ENCODE results near the gene TBC1D5.

The TBC1D5 gene

DNA sequence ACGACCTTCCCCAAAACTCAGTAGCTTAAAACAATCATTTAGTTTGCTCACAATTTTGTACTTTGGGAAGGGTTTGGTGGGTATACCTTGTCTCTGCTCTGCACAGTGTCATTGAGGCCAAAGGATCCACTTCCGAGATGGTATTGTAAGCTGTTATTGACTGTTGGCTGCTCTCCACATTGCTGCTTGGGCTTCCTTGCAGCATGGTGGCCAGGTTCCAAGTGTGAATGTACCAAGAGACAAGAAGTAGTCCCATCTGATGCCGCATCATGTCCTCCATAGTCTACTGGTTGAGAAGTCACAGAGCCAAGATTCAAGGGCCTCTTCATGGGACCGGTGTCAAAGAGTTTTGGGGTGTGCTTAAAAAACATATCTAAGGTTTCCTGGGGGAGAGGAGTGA lies 589.2 kb downstream of the TBC1D5 start:
- TF ChIP-seq, protein P1, sequence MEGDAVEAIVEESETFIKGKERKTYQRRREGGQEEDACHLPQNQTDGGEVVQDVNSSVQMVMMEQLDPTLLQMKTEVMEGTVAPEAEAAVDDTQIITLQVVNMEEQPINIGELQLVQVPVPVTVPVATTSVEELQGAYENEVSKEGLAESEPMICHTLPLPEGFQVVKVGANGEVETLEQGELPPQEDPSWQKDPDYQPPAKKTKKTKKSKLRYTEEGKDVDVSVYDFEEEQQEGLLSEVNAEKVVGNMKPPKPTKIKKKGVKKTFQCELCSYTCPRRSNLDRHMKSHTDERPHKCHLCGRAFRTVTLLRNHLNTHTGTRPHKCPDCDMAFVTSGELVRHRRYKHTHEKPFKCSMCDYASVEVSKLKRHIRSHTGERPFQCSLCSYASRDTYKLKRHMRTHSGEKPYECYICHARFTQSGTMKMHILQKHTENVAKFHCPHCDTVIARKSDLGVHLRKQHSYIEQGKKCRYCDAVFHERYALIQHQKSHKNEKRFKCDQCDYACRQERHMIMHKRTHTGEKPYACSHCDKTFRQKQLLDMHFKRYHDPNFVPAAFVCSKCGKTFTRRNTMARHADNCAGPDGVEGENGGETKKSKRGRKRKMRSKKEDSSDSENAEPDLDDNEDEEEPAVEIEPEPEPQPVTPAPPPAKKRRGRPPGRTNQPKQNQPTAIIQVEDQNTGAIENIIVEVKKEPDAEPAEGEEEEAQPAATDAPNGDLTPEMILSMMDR (conservative IDR thresholded peaks at IDR 0.05) = no peak
- no peak overlapping the region for H3K27ac ChIP-seq

DNA sequence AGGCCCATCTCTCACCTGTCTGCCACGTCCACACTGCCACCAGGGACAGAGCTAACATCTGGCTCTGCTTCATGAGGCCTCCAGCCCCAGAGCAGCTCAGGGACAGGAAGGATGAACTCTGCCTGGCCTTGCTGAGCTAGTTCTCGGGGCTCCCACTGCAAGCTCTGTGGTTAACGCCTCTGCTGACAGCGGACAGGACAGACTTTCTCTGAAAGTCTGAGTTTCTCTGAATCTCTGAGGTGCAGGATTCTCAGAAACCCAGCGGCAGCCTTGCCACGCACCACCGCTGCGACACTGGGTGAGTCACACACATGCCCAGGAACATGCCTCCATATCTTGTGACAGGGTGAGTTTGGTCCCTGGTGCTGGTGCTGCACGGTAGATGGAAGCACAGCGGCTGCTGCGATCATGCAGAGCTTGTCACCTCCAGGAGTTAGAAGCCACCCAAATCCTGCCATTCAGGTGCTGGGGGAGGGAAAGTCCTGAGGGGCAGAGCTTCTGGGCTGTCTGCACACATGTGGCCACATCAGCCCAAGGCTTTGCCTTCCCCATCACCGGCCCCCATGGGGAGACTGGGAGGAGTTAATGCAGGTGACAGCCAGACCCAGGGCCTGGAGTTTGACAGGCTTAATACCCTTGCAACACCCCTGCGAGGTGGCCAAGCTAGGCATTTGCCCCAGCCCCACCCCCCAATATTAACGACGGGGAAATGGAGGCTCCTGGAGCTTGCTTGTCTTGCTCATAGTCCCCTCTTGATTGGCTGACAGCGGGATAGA lies 590.6 kb downstream of the TBC1D5 start:
- TF ChIP-seq, protein P1 (conservative IDR thresholded peaks at IDR 0.05) = no peak
- no peak overlapping the region for H3K27ac ChIP-seq

DNA sequence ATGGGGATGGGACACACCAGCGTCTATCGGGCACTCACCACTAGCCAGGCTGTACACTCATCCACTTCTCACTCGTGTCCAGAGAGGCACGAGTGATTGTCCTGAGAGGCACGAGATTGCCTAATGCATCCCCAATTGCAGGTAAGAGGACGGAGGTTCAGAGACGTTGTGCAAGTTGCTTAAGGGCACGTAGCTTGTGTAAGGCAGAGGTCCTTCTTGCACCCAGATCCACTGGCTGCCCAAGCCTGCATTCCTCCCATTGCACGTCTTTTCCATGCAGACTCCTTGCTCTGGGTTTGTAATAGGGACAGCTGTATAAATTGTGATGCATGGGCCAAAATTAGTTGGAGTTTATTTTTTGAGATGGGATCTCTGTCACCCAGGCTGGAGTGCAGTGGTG lies 593.4 kb downstream of the TBC1D5 start:
- no peak overlapping the region for H3K27ac ChIP-seq
- TF ChIP-seq, protein P1 (conservative IDR thresholded peaks at IDR 0.05) = no peak

DNA sequence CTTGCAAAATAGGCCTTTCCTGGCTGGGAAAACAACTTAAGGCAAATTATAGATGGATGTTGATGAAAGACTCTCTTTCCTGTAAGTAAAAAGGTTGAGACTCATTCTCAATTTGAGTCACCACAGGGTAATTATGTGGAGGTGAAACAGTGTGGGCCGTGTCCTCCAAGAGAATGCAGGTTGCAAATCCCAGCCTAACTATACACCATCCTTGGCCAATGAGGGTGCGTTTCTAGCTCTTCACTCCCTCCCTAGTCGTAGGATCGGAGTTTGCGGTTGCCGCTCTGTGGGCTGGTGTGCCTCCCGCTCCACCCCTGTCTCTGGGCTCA lies 597.8 kb downstream of the TBC1D5 start:
- H3K27ac ChIP-seq = no peak overlapping the region
- TF ChIP-seq, protein P1 (conservative IDR thresholded peaks at IDR 0.05) = no peak

DNA sequence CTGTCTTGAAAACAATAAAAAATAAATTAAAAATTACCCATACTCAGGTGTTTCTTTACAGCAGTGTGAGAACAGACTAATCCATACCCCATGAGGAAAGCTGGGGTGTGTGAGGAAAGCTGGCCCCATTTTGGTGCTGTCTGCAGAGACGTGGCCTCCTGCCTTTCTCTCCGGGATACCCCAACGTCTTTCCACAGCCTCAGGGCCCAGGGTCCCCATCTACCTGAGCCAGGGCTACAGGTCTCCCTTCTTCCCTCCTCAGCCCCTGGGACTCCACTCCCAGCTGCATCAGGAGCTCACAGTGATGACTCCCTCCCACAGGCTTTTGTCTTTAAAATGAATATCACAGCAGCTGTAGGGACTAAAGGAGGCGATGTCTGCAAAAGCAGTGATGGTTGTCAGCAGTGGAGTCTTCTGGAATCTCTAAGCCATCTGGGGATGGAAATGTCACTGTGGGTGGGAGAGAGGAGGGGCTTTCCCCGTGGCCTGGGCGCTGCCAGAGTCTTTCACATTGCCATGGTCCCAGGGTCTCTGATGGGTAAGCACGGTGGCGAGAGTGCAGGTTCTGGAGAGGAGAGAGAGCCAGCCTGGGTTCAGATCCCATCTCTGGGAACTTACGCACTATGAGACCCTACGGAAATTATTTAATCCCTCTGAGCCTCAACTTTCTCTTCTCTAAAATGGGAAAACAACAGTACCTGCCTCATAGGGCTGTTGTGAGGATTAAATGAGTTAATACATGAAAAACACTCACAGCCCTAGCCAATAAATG lies 598.4 kb downstream of the TBC1D5 start:
- H3K27ac ChIP-seq = no peak overlapping the region
- TF ChIP-seq, protein P1 (conservative IDR thresholded peaks at IDR 0.05) = no peak

DNA sequence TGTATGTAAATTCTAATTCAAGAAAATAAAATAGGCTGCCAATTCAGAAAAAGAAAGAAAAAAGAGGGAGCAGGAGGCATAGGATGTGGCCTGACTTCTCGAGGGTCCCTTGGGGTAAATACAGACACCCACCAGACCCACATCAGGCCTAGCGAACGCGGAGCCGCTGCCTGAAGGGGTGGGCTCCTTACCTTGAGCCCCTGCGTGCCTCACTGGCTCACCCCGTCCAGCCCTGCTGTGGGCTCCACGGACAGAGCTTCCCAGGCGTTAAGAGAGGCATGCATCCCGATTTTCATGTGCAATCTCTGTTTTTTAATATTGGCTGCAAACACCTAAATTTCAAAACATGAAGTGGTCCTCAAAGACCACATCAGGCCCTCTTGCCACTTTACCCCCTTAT lies 599.9 kb downstream of the TBC1D5 start:
- TF ChIP-seq, protein P1 (conservative IDR thresholded peaks at IDR 0.05) = no peak
- H3K27ac ChIP-seq = no peak overlapping the region

DNA sequence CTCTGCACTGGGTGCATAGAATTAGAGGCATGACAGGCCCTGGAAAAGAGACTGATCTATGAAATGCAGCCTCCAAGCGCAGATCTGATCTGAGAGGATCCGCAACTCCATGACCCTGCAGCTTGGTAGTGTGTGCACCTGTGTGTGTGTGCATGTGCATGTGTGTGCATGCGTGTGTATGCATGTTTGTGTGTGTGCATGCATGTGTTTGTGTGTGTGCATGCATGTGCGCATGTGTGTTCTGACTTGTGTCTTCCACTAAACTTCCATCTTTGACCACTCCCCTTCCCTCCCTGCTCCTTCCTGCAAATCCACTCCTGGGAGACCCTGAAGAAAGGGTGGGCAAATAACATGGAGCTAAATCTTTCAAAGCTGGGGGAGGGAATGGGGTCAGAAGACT lies 600.7 kb downstream of the TBC1D5 start:
- TF ChIP-seq, protein P1 (conservative IDR thresholded peaks at IDR 0.05) = no peak
- H3K27ac ChIP-seq = no peak overlapping the region
